Osteocyte (in vitro differentiated cells): ENCODE data around the gene RPL32. TPM values are rescaled to one million over a fixed set of nuclear protein-coding genes. Genes with fewer than 3 reads are reported as not detected.

ENCODE experiments used
- DNase-seq: peaks from one replicate; pipeline ENCODE4 v3.0.0; 2021; ENCODE audit warnings: mixed read lengths; ENCODE audit not compliant: unreplicated experiment; ENCODE audit errors: extremely low spot score
- H3K27ac Mint-ChIP-seq: one replicate; pipeline ENCODE4 v1.8.0; 2021; ENCODE audit warnings: mild to moderate bottlenecking, mixed read lengths; ENCODE audit not compliant: unreplicated experiment
- H3K27me3 Mint-ChIP-seq: one replicate; pipeline ENCODE4 v1.8.0; 2021; ENCODE audit warnings: mixed read lengths; ENCODE audit not compliant: unreplicated experiment
- H3K36me3 Mint-ChIP-seq: one replicate; pipeline ENCODE4 v1.8.0; 2021; ENCODE audit warnings: mixed read lengths; ENCODE audit not compliant: unreplicated experiment
- H3K4me1 Mint-ChIP-seq: one replicate; pipeline ENCODE4 v1.8.0; 2021; ENCODE audit warnings: mixed read lengths; ENCODE audit not compliant: unreplicated experiment
- H3K4me3 Mint-ChIP-seq: one replicate; pipeline ENCODE4 v1.8.0; 2021; ENCODE audit warnings: mild to moderate bottlenecking, moderate library complexity, mixed read lengths; ENCODE audit not compliant: unreplicated experiment
- H3K9me3 Mint-ChIP-seq: one replicate; pipeline ENCODE4 v1.8.0; 2021; ENCODE audit warnings: mixed read lengths; ENCODE audit not compliant: unreplicated experiment
- CTCF ChIP-seq: fragments of 200-600 bp; sonication (generic); IDR thresholded peaks from 2 replicates; pipeline ENCODE4 v1.5.0; 2021; ENCODE audit warnings: antibody characterized with exemption, mild to moderate bottlenecking, moderate library complexity
- total RNA-seq: library from RNA; stranded (reverse); gene quantifications from 2 replicates; pipeline ENCODE4 v1.2.1, GENCODE V29; 2021

The RPL32 gene
- total RNA-seq, 1 donor from 2014 or later: 1,247 TPM

DNA sequence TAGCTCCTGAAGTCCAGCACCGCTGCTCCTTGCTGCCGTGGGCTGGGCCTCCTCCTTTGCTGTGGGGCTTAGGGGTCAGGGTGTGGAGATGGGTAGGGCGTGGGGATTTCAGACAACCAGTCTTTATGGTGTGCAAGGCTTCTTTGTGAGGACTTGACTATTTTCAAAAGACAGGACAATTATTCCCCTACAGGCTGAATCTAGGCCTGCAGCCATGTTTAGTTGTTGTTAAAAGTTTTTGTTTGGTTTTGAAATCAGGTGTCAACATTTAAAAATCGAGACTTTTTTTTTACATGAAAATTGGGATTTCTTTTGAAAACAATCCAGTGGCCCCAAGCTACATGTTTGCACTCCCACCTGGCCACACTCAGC is 10.6 kb downstream of the RPL32 start:
- peak; percentile 9 for TF ChIP-seq CTCF
- H3K36me3 Mint-ChIP-seq: peaks cover 21% of the 10 kb centered on the region
- no peaks in the 10 kb centered on the region for H3K9me3 Mint-ChIP-seq
- no peaks in the 10 kb centered on the region for H3K27me3 Mint-ChIP-seq
- H3K4me3 Mint-ChIP-seq: no peak overlapping the region
- no peak for DNase-seq
- H3K27ac Mint-ChIP-seq: peak overlapping the region; percentile 74
- peaks cover 12% of the 10 kb centered on the region for H3K4me1 Mint-ChIP-seq

DNA sequence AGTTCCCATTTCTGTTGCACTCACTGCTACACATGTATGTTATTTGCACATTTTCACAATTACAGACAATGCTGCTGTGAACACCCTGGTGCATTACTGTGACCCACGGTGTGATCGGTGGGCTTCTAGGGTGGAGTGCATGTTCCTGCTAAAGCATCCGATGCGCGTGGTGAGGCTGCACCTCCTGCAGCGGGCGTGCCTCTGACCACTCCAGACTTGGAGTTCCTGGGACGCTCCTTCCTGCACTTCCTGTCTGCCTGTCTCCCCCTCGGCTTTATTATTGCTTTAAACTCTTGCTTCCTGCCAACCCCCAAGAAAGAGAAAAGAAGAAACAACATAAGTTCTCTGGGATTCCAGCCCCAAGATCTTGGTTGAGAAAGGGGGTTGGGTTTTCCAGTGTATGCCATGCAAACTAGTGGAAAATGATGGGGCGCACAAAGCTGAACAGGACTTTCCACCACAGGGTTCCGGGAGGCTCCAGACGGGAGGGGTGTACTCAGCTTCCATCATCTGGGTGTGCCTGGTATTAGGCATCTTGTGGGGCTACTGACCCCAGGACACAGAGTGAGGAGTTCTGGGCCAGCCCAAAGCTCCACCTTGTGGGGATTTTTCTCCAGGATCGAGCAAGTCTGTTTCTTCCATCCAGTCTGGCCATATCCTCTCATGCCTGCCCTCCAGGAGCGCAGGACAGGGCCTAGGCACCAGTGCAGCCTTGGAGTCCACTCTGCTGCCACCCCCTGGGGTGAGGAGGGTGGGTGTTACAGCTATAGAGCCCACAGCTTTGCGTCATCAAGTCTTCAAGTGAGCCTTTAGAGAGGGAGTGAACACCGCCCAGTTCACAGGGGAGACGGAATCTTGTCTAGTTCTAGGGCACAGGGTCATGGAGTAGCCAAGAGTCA is 11.2 kb downstream of the RPL32 start:
- Mint-ChIP-seq H3K27me3 (no peaks in the 10 kb centered on the region), H3K4me1 (peaks cover 12% of the 10 kb centered on the region), H3K4me3 (no peak overlapping the region), H3K9me3 (no peaks in the 10 kb centered on the region), H3K27ac (peak overlapping the region; percentile 74), H3K36me3 (peaks cover 17% of the 10 kb centered on the region)
- no peak for DNase-seq
- no peak for TF ChIP-seq CTCF

GRCh38 chr3:12829404-12829803 is 12.0 kb downstream of the RPL32 start:
- H3K4me1 Mint-ChIP-seq: peaks cover 12% of the 10 kb centered on the region
- no peak for TF ChIP-seq CTCF
- DNase-seq: no peak
- peaks cover 13% of the 10 kb centered on the region for H3K36me3 Mint-ChIP-seq
- H3K9me3 Mint-ChIP-seq: no peaks in the 10 kb centered on the region
- no peaks in the 10 kb centered on the region for H3K27me3 Mint-ChIP-seq
- H3K4me3 Mint-ChIP-seq: no peak overlapping the region
- no peak overlapping the region for H3K27ac Mint-ChIP-seq

GRCh38 chr3:12828751-12829150 is 12.6 kb downstream of the RPL32 start:
- no peaks in the 10 kb centered on the region for H3K9me3 Mint-ChIP-seq
- no peak for TF ChIP-seq CTCF
- peaks cover 12% of the 10 kb centered on the region for H3K4me1 Mint-ChIP-seq
- no peak for DNase-seq
- H3K4me3 Mint-ChIP-seq: no peak overlapping the region
- no peak overlapping the region for H3K27ac Mint-ChIP-seq
- no peaks in the 10 kb centered on the region for H3K27me3 Mint-ChIP-seq
- H3K36me3 Mint-ChIP-seq: peaks cover 10% of the 10 kb centered on the region

DNA sequence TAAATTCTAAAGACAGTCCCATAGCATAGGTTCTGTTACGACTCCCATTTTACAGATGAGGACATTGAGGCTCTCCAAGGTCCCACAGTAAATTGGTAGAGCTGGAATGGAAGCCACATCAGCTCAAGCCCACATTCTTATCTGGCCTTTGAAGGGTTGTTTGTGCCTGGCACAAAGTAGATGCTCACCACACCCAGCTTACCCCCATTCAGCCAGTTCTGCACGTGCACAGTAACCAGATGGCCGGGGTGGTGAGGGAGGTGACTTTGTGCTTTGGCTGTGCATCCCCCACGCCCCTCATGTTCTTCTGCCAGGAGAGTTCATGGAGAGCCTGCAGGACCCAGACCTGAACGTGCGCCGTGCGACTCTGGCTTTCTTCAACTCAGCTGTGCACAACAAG is 16.2 kb downstream of the RPL32 start:
- no peak overlapping the region for H3K4me3 Mint-ChIP-seq
- H3K27ac Mint-ChIP-seq: no peak overlapping the region
- no peaks in the 10 kb centered on the region for H3K27me3 Mint-ChIP-seq
- no peaks in the 10 kb centered on the region for H3K9me3 Mint-ChIP-seq
- DNase-seq: no peak
- peaks cover 4% of the 10 kb centered on the region for H3K4me1 Mint-ChIP-seq
- TF ChIP-seq CTCF: no peak
- H3K36me3 Mint-ChIP-seq: peaks cover 2% of the 10 kb centered on the region
